Measurements from ENCODE around the gene KLF18. TPM values are rescaled to one million over a fixed set of nuclear protein-coding genes. Genes with fewer than 3 reads are reported as not detected.

Gene KLF18
- total RNA-seq, 1 experiment from 2014 or later, result 0.07 TPM

GRCh38 chr1:44101328-44101727, 40.1 kb downstream of the KLF18 start:
- no peak for ATAC-seq
- Histone ChIP-seq H3K27me3 (ENCODE audit: insufficient read depth, low read length) (peaks cover 3% of the 10 kb centered on the region; the same call in 1 of the 2 replicates), H3K4me3 (replicated peaks in 1 of 2; ENCODE audit: low read depth in 1 of 2, low read length in 2 of 2) (no peak overlapping the region), H2AFZ (ENCODE audit: low read depth, low read length, poor library complexity, severe bottlenecking) (no peak overlapping the region), H3K4me1 (ENCODE audit: control insufficient read depth in 1 of 2, insufficient read depth in 2 of 2, low read length in 2 of 2) (no peaks in the 10 kb centered on the region), H3K4me2 (ENCODE audit: low read length) (no peak overlapping the region), H3K36me3 (ENCODE audit: control insufficient read depth in 1 of 2, insufficient read depth in 2 of 2, low read length in 2 of 2) (no peaks in the 10 kb centered on the region), H3K9me2 (ENCODE audit: insufficient read depth) (no peaks in the 10 kb centered on the region), H3K9ac (ENCODE audit: low read length) (no peak overlapping the region), H3K27ac (ENCODE audit: low read depth, low read length) (no peak overlapping the region), H3K79me2 (ENCODE audit: insufficient read depth, low read length) (no peaks in the 10 kb centered on the region), H4K20me1 (ENCODE audit: insufficient read depth) (no peaks in the 10 kb centered on the region), H3K9me3 (ENCODE audit: control insufficient read depth in 1 of 2, insufficient read depth in 1 of 2, low read depth in 1 of 2, low read length in 2 of 2) (no peaks in the 10 kb centered on the region)
- TF ChIP-seq SRF (IDR thresholded peaks at IDR 0.05; ENCODE audit: low read depth), result no peak
- no peak for TF ChIP-seq ELF1 (IDR thresholded peaks at IDR 0.05; ENCODE audit: borderline replicate concordance, low read depth)
- no peak for TF ChIP-seq SIN3A (IDR thresholded peaks at IDR 0.05; ENCODE audit: low read depth)
- ChIA-PET CTCF (no interaction called here), POLR2A (no interaction called here), RAD21 (ENCODE audit: low non-redundant PET in 1 of 2, low total read pairs in 2 of 2, uncharacterized antibody in 2 of 2, unreplicated experiment in 2 of 2) (no interaction called here)
- DNase-seq (ENCODE audit: low read depth, low spot score), result no peak
- intact Hi-C loops (cut with micrococcal nuclease), result loop anchor here (10.0 kb wide), 1 partner anchor 553 kb away; no protein-coding TSS in a partner anchor
- no TSS peak for BruUV-seq (replicated peaks)

DNA sequence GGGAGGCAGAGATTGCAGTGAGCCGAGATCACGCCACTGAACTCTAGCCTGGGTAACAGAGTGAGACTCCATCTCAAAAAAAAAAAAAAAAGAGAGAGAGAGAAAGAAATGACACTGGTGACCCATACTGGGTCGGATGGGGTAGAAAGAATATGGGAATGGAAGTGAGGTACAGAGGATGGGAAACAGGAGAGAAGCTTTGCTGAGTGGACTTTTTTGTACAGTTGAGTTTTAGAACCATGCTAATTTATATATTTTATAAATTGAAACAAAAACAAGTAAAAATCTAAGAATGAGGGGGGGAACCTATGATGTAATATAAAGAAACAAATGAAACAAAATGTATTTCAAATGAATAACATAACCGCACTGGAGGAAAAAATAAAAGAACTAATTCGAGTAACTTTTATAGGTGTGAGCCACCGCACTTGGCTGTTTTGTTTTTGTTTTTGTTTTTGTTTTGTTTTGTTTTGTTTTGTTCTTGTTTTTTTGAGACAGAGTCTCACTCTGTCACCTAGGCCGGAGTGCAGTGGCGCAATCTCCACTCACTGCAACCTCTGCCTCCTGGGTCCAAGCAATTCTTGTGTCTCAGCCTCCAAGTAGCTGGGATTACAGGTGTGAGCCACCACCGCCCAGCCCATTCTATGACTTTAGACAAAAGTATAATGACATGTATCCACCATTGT, 41.1 kb downstream of the KLF18 start:
- no peaks in the 10 kb centered on the region for H3K9me2 ChIP-seq (ENCODE audit: insufficient read depth)
- ChIA-PET RAD21 (ENCODE audit: low non-redundant PET in 1 of 2, low total read pairs in 2 of 2, uncharacterized antibody in 2 of 2, unreplicated experiment in 2 of 2) (no interaction called here), POLR2A (no interaction called here), CTCF (no interaction called here)
- no peak overlapping the region for H3K4me2 ChIP-seq (ENCODE audit: low read length)
- H3K4me1 ChIP-seq (ENCODE audit: control insufficient read depth in 1 of 2, insufficient read depth in 2 of 2, low read length in 2 of 2), result no peaks in the 10 kb centered on the region
- no peaks in the 10 kb centered on the region for H3K9me3 ChIP-seq (ENCODE audit: control insufficient read depth in 1 of 2, insufficient read depth in 1 of 2, low read depth in 1 of 2, low read length in 2 of 2)
- DNase-seq (ENCODE audit: low read depth, low spot score) (no peak), ATAC-seq (no peak)
- no peak overlapping the region for H3K27ac ChIP-seq (ENCODE audit: low read depth, low read length)
- H3K9ac ChIP-seq (ENCODE audit: low read length), result no peak overlapping the region
- H4K20me1 ChIP-seq (ENCODE audit: insufficient read depth), result no peaks in the 10 kb centered on the region
- H3K79me2 ChIP-seq (ENCODE audit: insufficient read depth, low read length), result no peaks in the 10 kb centered on the region
- no peaks in the 10 kb centered on the region for H3K27me3 ChIP-seq (ENCODE audit: insufficient read depth, low read length)
- intact Hi-C loops (cut with micrococcal nuclease), result loop anchor here (10.0 kb wide), 1 partner anchor 554 kb away; no protein-coding TSS in a partner anchor
- TF ChIP-seq CTCF (IDR thresholded peaks at IDR 0.05 in 2 of 3, conservative IDR thresholded peaks at IDR 0.05 in 1 of 3; ENCODE audit: borderline replicate concordance in 1 of 3, insufficient read depth in 1 of 3, low read depth in 2 of 3, low read length in 2 of 3), result no peak
- no peak for TF ChIP-seq EGR1 (IDR thresholded peaks at IDR 0.05; ENCODE audit: low read depth)
- no peak for TF ChIP-seq CBX3 (IDR thresholded peaks at IDR 0.05; ENCODE audit: low read depth)
- no peak for TF ChIP-seq POLR2AphosphoS5 (IDR thresholded peaks at IDR 0.05; ENCODE audit: low read depth, low read length)
- no peak for TF ChIP-seq POLR2A (IDR thresholded peaks at IDR 0.05; ENCODE audit: borderline replicate concordance, extremely low read depth, insufficient read depth, insufficient read length)
- no peak for TF ChIP-seq SRF (IDR thresholded peaks at IDR 0.05; ENCODE audit: low read depth)
- BruUV-seq (replicated peaks), result no TSS peak
- H2AFZ ChIP-seq (ENCODE audit: low read depth, low read length, poor library complexity, severe bottlenecking), result no peak overlapping the region
- no peak overlapping the region for H3K4me3 ChIP-seq (replicated peaks in 1 of 2; ENCODE audit: low read depth in 1 of 2, low read length in 2 of 2)
- H3K36me3 ChIP-seq (ENCODE audit: control insufficient read depth in 1 of 2, insufficient read depth in 2 of 2, low read length in 2 of 2), result no peaks in the 10 kb centered on the region
